HG02610 (cell line): Measurements from ENCODE around the gene CSHL1.
"Not testable (repeated sequence)": the region's sequence is repeated elsewhere in the genome, so short reads cannot be mapped to it uniquely, and the experiment has no call there.

ENCODE experiments used
- ATAC-seq: cut with Tn5 transposase; IDR thresholded peaks from one replicate; pipeline ENCODE4 v1.9.1; 2021; ENCODE audit warnings: mild to moderate bottlenecking, moderate library complexity; ENCODE audit not compliant: unreplicated experiment

Gene CSHL1

DNA sequence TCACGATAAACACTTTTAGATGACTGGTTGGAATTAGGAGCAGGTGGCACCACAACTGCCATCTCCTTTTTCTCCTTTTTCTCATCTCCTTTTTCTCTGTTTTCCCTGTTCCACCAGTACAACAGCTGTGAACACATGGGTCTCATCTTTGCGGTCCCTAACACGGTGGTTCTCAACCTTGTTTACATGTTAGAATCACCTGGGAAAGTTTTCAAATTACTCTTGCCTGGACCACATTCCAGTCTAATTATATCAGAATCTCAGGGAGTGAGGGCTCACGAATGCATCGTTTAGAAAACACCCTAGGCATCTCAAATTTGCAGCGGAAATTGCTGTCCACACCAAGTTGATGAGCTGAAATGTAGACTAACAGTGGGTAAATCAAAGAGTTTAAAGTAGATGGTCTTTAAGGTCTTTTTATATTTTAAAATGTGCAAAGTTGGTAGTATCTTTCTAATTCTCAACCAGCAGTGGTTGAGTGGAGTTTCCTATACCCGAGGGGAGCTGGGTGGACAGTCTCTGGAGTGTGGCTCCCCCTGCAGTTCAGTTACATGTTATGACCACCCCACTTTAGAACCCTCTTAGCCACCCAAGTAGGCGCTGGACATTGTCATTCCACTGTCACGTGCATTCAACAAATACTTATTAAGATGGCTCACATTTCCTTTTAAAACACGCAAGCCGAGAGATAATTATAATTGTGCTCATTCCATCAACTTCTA is 18.6 kb downstream of the CSHL1 start:
- not testable (repeated sequence) for ATAC-seq

DNA sequence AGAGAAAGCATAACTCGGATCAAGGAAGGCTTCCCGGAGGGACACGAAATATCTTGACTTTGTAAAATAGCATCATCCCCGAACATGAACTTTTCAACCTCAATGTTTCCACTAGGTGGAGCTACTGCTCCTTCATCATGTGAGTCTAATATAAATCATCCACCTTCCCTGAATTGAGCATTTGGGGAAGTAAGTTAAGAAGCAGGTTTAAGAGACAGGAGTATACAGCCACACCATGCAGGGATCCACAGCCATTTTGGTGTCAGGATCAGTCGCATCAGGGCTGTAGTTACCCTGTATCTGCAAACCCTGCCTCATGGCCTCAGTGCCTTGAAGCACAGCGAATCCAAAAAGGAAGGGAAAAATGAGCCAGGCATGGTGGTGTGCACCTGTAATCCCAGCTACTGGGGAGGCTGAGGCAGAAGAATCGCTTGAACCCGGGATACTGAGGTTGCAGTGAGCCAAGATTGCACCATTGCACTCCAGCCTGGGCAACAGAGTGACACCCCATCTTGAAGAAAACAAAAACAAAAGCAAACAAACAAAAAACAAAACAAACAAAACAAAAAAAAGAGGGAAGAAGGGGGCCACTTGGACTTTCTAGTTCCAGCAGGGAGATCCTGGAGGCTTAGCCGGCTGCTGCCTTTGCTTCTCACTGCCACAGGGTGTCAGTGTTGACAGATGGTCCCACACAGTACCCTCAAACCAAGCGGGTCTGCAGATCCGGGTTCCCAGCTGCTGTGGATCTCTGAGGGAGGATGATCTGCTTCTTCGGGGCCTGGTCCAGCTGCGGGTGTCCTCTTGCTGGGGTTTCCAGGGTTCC is 21.8 kb downstream of the CSHL1 start:
- not testable (repeated sequence) for ATAC-seq

DNA sequence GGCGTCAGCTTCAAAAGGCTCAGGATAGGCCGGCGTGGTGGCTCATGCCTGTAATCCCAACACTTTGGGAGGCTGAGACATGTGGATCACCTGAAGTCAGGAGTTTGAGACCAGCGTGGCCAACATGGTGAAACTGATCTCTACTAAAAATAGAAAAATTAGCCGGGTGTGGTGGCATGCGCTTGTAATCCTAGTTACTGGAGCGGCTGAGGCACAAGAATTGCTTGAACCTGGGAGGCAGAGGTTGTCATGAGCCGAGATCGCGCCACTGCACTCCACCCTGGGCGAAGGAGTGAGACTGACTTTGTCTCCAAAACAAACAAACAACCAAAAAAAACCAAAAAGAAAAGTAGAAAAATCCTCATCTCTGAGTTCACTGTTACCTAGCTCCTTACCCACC is 25.9 kb downstream of the CSHL1 start:
- ATAC-seq, result not testable (repeated sequence)

DNA sequence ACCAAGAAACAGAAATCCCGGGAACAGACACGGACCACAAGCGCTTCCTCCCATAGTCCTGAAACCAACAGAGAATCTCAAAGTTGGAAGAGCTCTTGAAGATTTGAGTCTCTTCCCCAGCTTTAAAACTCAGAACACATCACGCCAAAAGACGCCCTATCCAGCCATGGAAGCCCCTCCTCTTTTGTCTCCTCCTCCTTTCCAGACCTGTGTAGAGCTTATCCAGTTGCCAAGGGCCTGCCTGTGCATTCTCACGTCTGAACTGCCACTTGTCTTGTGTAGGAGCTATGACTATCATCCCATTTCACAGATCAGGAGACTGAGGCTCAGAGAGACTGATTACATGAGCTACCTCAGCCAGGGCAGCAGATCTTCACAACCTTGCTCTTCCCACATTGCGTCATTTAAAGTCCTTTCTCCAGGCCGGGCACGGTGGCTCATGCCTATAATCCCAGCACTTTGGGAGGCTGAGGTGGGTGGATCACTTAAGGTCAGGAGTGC is 28.4 kb downstream of the CSHL1 start:
- not testable (repeated sequence) for ATAC-seq

DNA sequence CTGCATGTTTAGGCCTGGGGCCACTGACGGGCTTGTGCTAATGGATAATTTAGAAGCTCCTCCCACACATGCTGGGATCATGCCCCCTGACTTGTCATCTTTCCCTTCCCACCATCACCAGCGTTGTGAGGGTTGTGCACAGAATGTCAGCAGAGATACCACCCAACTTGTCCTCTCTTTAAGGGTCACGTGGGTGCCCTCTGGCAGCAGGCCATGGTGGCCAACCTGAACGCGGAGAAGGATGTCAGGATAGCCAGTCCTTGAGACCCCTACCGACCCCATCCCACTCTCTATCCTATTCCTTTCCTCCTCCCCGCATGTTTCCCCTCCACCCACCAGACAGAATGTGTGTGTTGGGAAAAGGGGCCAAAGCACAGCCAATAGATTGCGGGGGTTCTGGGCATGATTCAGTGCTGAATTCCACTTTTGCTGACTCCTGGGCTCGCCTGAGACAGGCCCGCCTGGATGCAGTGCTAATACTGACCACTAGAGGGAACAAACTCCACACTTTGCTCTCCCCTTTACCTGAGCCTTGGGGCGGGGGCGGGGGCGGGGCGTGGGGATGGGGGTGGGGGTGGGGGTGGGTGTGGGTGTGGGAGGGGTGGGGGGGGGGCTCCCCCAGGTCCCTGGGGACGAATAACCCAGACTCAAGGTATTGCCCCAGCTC is 29.0 kb downstream of the CSHL1 start, which contains the start of gene GH2:
GH2 (minus strand) TSS at position 10 of the 667 bp plus-strand sequence. CDS start 143 bp downstream, outside the sequence.
- ATAC-seq, result no peak

DNA sequence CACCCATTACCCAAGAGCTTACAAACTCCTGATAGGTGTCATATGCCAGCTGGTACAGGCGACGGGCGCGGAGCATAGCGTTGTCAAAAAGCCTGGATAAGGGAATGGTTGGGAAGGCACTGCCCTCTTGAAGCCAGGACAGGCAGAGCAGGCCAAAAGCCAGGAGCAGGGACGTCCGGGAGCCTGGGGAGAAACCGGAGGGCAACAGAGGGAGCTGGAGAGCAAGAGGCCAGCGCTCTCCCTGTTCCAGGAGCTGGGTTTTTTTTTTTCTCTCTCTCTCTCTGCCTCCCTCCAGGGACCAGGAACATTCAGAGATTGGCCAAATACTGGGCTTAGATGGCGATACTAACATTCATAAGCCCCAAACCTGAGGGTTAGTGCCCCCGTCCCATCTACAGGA is 29.7 kb downstream of the CSHL1 start:
- not testable (repeated sequence) for ATAC-seq

DNA sequence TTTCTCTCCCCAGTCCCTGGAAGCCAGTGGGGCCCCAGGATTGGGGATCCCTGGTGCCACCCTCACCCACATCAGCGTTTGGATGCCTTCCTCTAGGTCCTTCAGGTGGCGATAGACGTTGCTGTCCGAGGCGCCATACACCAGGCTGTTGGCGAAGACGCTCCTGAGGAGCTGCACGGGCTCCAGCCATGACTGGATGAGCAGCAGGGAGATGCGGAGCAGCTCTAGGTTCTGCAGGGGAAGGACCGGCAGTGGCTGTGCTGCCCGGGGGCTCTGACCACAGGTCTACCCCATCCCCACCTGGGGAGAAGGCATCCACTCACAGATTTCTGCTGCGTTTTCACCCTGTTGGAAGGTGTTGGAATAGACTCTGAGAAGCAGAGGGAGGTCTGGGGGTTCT is 30.4 kb downstream of the CSHL1 start:
- ATAC-seq, result no peak

DNA sequence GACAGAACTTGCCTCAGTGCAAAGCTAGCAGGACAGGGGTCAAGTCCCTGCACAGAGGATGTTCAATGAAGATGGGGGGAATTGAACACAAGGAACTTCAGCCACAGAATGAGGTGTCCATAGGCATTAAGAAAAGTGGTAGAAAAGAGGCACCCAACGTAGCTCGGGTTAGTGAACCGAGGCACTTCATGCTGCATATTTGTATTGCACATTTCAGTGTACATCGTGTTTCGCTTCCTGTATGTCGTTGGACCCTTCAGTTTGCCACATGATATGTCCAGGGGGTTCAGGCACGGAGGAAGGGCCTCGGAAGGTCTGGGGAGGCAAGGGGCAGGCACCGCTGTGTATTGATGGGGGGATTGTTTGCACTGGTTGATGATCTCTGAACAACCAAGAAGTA is 32.6 kb downstream of the CSHL1 start:
- not testable (repeated sequence) for ATAC-seq

DNA sequence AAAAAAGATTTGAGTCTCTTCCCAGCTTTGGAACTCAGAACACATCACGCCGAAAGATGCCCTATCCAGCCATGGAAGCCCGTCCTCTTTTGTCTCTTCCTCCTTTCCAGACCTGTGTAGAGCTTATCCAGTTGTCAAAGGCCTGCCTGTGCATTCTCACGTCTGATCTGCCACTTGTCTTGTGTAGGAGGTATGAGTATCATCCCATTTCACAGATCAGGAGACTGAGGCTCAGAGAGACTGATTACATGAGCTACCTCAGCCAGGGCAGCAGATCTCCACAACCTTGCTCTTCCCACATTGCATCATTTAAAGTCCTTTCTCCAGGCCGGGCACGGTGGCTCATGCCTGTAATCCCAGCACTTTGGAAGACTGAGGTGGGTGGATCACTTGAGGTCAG is 36.4 kb downstream of the CSHL1 start:
- not testable (repeated sequence) for ATAC-seq

DNA sequence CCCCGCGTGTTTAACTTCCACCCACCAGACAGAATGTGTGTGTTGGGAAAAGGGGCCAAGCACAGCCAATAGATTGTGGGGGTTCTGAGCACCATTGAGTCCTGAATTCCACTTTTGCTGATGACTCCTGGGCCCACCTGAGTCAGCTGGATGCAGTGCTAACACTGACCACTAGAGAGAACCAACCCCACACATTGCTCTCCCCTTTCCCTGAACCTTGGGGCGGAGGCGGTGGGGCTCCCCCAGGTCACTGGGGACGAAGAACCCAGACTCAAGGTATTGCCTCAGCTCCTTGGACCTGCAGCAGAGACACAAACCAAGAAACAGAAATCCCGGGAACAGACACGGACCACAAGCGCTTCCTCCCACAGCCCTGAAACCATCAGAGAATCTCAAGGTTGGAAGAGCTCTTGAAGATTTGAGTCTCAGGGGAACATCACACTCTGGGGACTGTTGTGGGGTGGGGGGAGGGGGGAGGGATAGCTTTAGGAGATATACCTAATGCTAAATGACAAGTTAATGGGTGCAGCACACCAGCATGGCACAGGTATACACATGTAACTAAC is 36.9 kb downstream of the CSHL1 start:
- not testable (repeated sequence) for ATAC-seq

DNA sequence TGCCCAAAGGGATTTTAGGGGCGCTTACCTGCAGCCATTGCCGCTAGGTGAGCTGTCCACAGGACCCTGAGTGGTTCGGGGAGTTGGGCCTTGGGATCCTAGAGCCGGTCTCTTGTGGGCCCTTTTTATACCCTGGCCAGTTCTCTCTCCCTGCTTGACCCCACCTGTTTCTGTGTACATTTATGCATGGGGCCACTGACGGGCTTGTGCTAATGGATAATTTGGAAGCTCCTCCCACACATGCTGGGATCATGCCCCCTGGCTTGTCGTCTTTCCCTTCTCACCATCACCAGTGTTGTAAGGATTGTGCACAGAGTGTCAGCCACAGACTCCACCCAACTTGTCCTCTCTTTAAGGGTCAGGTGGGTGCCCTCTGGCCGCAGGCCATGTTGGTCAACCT is 37.5 kb downstream of the CSHL1 start, which contains the start of gene CSH2:
CSH2 (minus strand) TSS at position 101 of the 400 bp plus-strand sequence; CDS start at position 38, 63 bp downstream.
- not testable (repeated sequence) for ATAC-seq

DNA sequence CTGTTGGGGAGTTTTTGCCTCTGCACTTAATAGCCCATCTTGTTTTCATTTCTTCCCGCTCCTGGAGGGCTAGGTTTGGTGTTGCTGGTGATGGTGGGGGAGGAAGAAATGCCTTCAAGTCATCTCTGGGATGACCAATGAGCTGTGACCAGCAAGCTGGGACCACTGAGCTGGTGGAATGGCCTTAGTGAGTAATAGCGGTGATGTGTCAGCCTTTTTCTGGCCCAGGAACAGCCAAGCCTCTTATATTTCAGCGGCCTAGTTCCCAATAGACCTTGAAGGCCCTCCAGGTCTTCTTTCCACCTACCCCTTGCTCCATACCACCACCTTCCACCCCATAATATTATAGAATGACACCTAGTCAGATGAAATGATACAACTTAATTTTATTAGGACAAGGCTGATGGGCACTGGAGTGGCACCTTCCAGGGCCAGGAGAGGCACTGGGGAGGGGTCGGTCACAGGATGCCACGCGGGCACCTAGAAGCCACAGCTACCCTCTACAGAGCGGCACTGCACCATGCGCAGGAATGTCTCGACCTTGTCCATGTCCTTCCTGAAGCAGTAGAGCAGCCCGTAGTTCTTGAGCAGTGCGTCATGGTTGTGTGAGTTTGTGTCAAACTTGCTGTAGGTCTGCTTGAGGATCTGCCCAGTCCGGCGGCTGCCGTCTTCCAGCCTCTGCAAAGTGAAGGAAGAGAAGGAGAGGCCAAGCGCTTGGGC is 39.3 kb downstream of the CSHL1 start:
- ATAC-seq, result not testable (repeated sequence)

DNA sequence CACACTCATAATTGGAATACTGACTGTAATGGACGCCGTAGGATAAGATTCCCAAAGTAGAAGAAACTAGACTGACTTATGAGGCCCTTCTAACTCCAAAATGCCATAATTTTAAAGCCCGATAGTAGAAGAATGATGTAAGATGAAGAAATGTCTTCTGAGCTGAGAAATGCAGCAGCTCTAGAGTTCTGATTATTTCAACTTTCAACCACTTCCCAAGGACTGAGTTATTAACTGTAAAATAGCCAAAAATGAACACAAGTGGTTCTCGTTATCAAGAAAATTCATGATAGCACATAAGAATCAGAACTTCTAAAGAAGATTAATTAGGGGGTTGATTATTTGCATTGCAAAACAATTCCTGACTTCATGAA is 40.8 kb downstream of the CSHL1 start:
- not testable (repeated sequence) for ATAC-seq

DNA sequence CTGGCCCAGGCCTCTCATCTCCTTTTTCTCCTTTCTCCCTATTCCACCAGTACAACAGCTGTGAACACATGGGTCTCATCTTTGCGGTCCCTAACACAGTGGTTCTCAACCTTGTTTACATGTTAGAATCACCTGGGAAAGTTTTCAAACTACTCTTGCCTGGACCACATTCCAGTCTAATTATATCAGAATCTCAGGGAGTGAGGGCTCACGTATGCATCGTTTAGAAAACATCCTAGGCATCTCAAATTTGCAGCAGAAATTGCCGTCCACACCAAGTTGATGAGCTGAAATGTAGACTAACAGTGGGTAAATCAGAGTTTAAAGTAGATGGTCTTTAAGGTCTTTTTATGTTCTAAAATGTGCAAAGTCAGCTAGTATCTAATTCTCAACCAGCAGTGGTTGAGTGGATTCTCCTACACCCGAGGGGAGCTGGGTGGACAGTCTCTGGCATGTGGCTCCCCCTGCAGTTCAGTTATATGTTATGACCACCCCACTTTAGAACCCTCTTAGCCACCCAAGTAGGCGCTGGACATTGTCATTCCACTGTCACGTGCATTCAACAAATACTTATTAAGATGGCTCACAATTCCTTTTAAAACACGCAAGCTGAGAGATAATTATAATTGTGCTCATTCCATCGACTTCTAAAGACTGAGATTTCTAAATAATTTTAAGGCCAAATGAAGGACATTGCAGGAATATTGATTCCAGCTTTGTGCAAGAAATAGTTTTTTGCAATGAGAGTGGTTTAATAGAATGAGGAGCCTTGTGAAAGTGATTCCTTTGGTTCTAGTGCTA is 41.4 kb downstream of the CSHL1 start:
- not testable (repeated sequence) for ATAC-seq

DNA sequence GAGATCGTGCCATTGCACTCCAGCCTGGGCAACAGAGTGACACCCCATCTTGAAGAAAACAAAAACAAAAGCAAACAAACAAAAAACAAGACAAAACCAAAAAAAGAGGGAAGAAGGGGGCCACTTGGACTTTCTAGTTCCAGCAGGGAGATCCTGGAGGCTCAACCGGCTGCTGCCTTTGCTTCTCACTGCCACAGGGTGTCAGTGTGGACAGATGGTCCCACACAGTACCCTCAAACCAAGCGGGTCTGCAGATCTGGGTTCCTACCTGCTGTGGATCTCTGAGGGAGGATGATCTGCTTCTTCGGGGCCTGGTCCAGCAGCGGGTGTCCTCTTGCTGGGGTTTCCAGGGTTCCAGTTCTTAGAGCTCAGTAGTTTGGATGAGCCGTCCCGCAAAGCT is 44.4 kb downstream of the CSHL1 start:
- not testable (repeated sequence) for ATAC-seq
